Breast epithelium (tissue), 3 donors: ENCODE results near the gene RC3H2.

Experiments
- CTCF ChIP-seq, 3 donors: fragments of 450-650 bp; IDR thresholded peaks; one replicate each; pipeline ENCODE4 v1.5.1; 2016 to 2017; ENCODE audit warnings: antibody characterized with exemption in 3 of 3, mild to moderate bottlenecking in 3 of 3, moderate library complexity in 3 of 3
- POLR2A ChIP-seq: fragments of 450-650 bp; IDR thresholded peaks from one replicate; pipeline ENCODE4 v1.6.1; 2016; ENCODE audit warnings: antibody characterized with exemption, mild to moderate bottlenecking, moderate library complexity
- POLR2AphosphoS5 ChIP-seq, 3 donors: sonication (generic); formaldehyde crosslinking; IDR thresholded peaks; one replicate each; pipeline ENCODE4 v1.6.1; 2017; ENCODE audit warnings: antibody characterized with exemption in 3 of 3

DNA sequence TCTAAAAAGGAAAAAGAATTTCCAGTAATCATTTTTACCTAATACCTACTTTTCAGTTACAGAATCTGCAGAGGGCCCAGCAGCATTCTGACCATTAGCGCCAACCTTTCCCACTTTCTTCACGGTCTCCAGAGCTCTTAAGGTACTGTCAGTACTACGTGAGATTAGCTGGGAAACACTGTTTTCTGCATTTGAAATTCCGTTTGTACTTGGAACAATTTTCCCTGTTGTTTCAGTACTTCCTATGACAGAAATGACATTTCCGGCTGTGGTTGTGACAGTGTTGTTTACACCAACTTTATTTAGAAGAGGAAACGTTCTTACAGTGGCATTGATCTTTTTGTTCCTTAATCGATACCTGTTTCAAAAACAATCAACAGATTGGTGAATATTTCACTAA lies 39.9 kb downstream of the RC3H2 start:
- no peak for TF ChIP-seq CTCF (IDR thresholded peaks at IDR 0.05)
- TF ChIP-seq POLR2AphosphoS5 (IDR thresholded peaks at IDR 0.05), result no peak
- TF ChIP-seq POLR2A, result no peak
